HG02610 (cell line): Measurements from ENCODE around the gene LPP.

ENCODE experiments used
- ATAC-seq: cut with Tn5 transposase; IDR thresholded peaks from one replicate; pipeline ENCODE4 v1.9.1; 2021; ENCODE audit warnings: mild to moderate bottlenecking, moderate library complexity; ENCODE audit not compliant: unreplicated experiment

Gene LPP

GRCh38 chr3:188925376-188925775 lies 771.4 kb downstream of the LPP start:
- no peak for ATAC-seq

- ATAC-seq = no peak
Measured at GRCh38 chr3:188926111-188926510, 772.2 kb downstream of the LPP start.

GRCh38 chr3:188926741-188927511 lies 773.0 kb downstream of the LPP start:
- ATAC-seq = no peak

DNA sequence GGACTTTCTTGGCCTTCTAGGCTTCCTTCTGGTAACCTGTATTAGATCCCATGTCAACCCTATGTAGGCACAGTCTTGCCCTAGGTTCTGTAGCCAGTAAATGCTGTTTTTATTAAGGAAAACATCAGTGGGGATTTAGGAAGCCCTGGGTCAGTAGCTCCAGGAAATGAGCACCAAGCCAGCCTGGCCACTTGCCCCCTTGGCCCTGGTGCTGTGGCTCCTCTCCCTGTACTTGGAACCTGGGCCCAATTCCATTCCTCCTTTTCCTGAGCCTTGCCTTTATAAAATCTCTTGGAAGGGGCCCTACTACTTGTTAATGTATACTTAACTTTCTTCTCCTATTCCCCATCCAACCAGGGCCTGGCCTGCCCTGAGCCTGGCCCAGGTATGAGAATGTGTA lies 774.0 kb downstream of the LPP start:
- no peak for ATAC-seq

GRCh38 chr3:188929137-188929536 lies 775.2 kb downstream of the LPP start:
- no peak for ATAC-seq

DNA sequence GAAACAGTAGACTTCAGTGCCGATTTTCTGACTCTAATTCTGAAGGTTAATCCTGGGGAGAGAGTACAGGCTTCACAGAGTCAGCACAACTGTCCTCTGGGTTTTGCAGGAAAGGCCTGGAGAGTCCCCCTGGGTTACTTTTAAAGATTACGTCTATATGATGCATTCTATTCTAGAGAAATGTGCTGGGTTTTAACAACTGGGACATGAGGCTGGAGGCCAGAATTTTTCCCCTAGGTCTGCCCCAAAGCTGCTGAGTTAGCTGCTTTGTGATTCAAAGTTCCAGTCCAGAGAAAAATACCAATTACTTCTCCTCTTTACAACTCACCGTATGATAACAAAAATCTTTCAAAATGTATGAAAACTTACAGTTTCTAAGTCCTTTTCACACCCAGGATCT lies 777.1 kb downstream of the LPP start:
- no peak for ATAC-seq

DNA sequence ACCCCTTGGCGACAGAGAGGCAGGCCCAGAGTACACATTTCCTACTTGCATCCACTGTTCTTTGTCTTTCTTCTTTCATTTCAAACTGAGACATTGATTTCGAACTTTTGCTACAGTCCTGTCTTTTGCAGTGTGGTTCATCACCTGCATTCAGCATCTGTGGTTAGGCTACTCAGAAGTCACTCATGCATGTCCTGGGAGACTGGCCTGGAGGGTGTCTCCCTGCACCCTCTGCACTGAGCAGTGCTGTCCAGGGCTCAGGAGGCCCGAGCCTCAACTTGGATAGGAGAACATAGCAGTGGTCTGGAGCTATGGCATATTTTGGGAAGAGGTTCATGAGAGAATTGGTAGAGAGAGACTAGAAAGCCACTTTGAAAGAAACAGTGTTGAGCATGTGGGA lies 777.6 kb downstream of the LPP start:
- ATAC-seq = no peak

- no peak for ATAC-seq
Measured at GRCh38 chr3:188934989-188935388, 781.0 kb downstream of the LPP start.

DNA sequence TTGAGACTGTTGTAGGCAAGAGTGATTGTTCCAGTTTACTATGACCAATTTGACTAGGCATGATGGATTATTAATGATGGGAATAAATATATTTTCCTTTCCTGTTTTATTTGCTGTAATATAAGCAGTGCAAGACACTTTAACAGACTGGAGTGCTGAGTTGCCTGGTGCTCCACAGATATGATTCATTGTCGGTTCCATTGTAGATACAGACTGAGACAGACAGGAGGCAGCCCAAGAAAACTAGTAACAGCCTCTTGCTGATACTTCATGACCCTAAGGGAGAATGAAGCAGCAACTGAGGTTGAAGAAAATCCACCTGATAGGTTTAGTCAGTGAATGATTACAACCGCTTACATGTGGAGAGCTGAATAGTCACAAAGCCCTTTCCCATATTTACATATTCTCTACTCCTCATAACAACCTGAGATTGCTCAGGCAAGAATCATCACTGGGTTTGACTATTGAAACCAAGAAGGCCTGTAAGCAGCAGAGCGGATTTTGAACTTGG lies 782.7 kb downstream of the LPP start:
- no peak for ATAC-seq

GRCh38 chr3:188937389-188937788 lies 783.4 kb downstream of the LPP start:
- ATAC-seq = no peak

DNA sequence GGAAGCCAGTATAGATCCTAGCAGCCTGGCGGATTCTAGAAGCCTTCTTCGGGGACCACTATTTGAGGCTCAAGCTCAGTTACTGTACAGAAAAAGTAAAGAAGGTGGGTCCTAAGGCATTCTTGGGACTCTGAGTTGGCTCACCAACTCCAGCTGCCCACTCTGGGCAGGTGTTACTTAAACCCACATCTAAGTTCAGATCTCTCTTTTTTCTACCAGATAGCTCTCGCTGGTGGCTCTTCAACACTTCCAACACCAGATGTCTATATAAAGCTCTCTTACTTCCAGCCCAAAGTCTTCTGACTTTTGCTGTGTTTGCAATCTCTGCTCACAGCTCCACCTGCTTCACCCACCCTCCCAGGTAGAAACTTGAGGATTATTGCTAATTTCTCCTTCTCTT lies 785.0 kb downstream of the LPP start:
- ATAC-seq = no peak

DNA sequence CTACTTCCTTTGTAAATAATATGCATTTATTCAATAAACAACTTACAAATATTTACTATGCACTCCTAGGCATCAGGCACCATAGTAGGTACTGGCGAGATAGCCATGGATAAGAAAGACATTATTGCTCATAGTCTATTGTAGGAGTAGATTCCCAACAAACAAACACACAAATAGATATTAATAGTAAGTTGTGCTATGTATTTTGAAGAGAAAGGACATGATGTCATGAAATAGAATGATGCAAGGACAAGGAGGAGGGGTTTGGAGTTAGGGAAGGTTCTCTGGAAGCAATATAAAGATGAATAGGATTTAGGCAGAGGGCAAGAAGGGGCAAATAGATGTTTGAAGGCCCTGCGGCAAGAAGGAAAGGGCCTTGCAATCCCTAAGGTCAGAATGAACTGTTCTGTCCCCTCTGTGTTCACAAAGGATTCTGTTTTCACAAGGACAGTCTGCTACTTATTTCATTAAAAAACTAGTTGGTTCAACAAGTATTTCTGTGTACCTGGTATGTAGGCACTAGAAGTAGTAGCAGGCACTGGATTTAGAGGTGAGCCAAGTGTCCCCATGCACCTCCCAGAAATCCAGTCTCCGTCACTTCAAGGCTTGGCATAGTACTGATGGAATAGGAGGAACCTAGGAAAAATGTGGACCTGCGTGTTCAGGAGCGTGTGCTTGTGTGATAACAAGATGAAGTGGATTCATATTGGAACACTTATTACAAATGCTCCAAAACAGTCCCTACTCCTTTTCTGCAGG lies 786.0 kb downstream of the LPP start:
- no peak for ATAC-seq
